ENCODE measurements around the gene MMAA.

The MMAA gene

GRCh38 chr4:145644699-145645098 lies 25.5 kb downstream of the MMAA start:
- no peak for DNase-seq
- Mint-ChIP-seq H3K9me3 (no peaks in the 10 kb centered on the region), H3K36me3 (ENCODE audit: low read depth) (peaks cover 5% of the 10 kb centered on the region), H3K27ac (no peak overlapping the region), H3K4me3 (no peak overlapping the region), H3K4me1 (peaks cover 17% of the 10 kb centered on the region), H3K27me3 (ENCODE audit: low read depth, poor library complexity) (no peaks in the 10 kb centered on the region)
- no peak for TF ChIP-seq CTCF (IDR thresholded peaks at IDR 0.05)

GRCh38 chr4:145656156-145656555 lies 37.0 kb downstream of the MMAA start:
- Mint-ChIP-seq H3K4me1 (no peaks in the 10 kb centered on the region), H3K27ac (no peak overlapping the region), H3K27me3 (ENCODE audit: low read depth, poor library complexity) (no peaks in the 10 kb centered on the region), H3K4me3 (no peak overlapping the region), H3K9me3 (peaks cover 9% of the 10 kb centered on the region), H3K36me3 (ENCODE audit: low read depth) (peaks cover 50% of the 10 kb centered on the region)
- DNase-seq, result no peak
- TF ChIP-seq CTCF (IDR thresholded peaks at IDR 0.05), result no peak

- Mint-ChIP-seq H3K36me3 (ENCODE audit: low read depth) (peaks cover 36% of the 10 kb centered on the region), H3K27ac (no peak overlapping the region)
- no peak for DNase-seq
Measured at GRCh38 chr4:145660064-145660463, 40.9 kb downstream of the MMAA start.

GRCh38 chr4:145663194-145663593 lies 44.0 kb downstream of the MMAA start:
- no peak for DNase-seq
- H3K27me3 Mint-ChIP-seq (ENCODE audit: low read depth, poor library complexity), result peaks cover 3% of the 10 kb centered on the region
- H3K36me3 Mint-ChIP-seq (ENCODE audit: low read depth), result peaks cover 19% of the 10 kb centered on the region
- no peak for TF ChIP-seq CTCF (IDR thresholded peaks at IDR 0.05)
- H3K4me3 Mint-ChIP-seq, result no peak overlapping the region
- no peaks in the 10 kb centered on the region for H3K4me1 Mint-ChIP-seq
- H3K27ac Mint-ChIP-seq, result no peak overlapping the region
- peaks cover 4% of the 10 kb centered on the region for H3K9me3 Mint-ChIP-seq

More at GRCh38 chr4:145660064-145660463, 40.9 kb downstream of the MMAA start:
- Mint-ChIP-seq H3K9me3 (peaks cover 9% of the 10 kb centered on the region), H3K27me3 (ENCODE audit: low read depth, poor library complexity) (peaks cover 3% of the 10 kb centered on the region), H3K4me3 (no peak overlapping the region), H3K4me1 (no peaks in the 10 kb centered on the region)
- no peak for TF ChIP-seq CTCF (IDR thresholded peaks at IDR 0.05)

GRCh38 chr4:145665773-145666172 lies 46.6 kb downstream of the MMAA start:
- DNase-seq, result no peak
- H3K36me3 Mint-ChIP-seq (ENCODE audit: low read depth), result no peaks in the 10 kb centered on the region
- no peak overlapping the region for H3K27ac Mint-ChIP-seq
- no peak for TF ChIP-seq CTCF (IDR thresholded peaks at IDR 0.05)
- H3K27me3 Mint-ChIP-seq (ENCODE audit: low read depth, poor library complexity), result peaks cover 3% of the 10 kb centered on the region
- H3K4me1 Mint-ChIP-seq, result no peaks in the 10 kb centered on the region
- H3K4me3 Mint-ChIP-seq, result no peak overlapping the region
- no peaks in the 10 kb centered on the region for H3K9me3 Mint-ChIP-seq

- TF ChIP-seq CTCF (IDR thresholded peaks at IDR 0.05), result no peak
- H3K4me3 Mint-ChIP-seq, result no peak overlapping the region
- no peak for DNase-seq
- no peaks in the 10 kb centered on the region for H3K9me3 Mint-ChIP-seq
- H3K4me1 Mint-ChIP-seq, result no peaks in the 10 kb centered on the region
- H3K27ac Mint-ChIP-seq, result no peak overlapping the region
- no peaks in the 10 kb centered on the region for H3K36me3 Mint-ChIP-seq (ENCODE audit: low read depth)
- H3K27me3 Mint-ChIP-seq (ENCODE audit: low read depth, poor library complexity), result peaks cover 3% of the 10 kb centered on the region
Measured at GRCh38 chr4:145670422-145670821, 51.2 kb downstream of the MMAA start.
